ENCODE data around the gene TSHZ1. TPM values are rescaled to one million over a fixed set of nuclear protein-coding genes. Genes with fewer than 3 reads are reported as not detected.

Gene TSHZ1
- total RNA-seq, 2 experiments from 2014 or later, result 23.7 to 25.2 TPM

- peaks cover 4% of the 10 kb centered on the region for H3K27me3 Mint-ChIP-seq
- H3K9me3 Mint-ChIP-seq, result no peaks in the 10 kb centered on the region
- H3K4me3 Mint-ChIP-seq, result no peak overlapping the region
- no peak overlapping the region for H3K27ac Mint-ChIP-seq
- no peak for ATAC-seq (ENCODE audit: low read depth)
- peaks cover 14% of the 10 kb centered on the region for H3K36me3 Mint-ChIP-seq
- peaks cover 9% of the 10 kb centered on the region for H3K4me1 Mint-ChIP-seq
- POLR2A ChIA-PET, result no interaction called here
- DNase-seq, result no peak
Observed at GRCh38 chr18:75200071-75200470, 10.5 kb upstream of the TSHZ1 start.

DNA sequence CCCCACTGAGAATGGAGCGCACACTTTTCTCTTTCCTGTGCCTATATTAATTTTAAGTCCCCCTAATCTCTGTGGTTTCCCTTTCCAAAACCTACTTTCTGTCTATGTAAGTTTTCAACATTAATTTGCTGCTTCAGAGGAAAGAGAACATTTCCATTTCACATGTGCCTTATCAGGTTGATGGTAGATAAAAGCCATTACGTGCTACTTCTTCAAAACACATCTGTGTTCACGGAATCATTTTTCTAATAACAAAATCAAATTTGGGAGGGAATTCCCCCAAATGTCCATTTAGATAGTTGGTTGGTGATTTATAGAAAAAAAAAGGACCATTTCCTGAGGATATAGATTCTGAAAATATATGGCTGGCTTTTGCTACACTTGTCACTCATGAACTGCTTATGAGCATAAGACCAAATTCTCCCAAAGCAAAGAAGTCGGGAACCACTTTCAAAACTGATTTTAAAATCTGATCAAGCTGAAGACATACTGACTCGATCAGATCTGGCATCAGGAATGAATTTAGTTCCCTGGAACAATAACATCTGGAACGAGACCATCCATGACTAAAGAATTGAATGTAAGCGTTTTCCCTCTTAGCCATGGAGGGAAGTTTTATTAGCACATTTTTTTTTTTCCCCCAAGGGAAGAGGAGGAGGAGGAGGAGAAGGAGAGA is 9.9 kb upstream of the TSHZ1 start:
- peaks cover 15% of the 10 kb centered on the region for H3K4me1 Mint-ChIP-seq
- H3K4me3 Mint-ChIP-seq, result no peak overlapping the region
- peaks cover 10% of the 10 kb centered on the region for H3K27me3 Mint-ChIP-seq
- no peaks in the 10 kb centered on the region for H3K9me3 Mint-ChIP-seq
- no peak for DNase-seq
- peaks cover 14% of the 10 kb centered on the region for H3K36me3 Mint-ChIP-seq
- POLR2A ChIA-PET, result interaction anchor here (0.7 kb wide), 1 partner anchor 996 kb away, joined by 4 read pairs; no protein-coding TSS in a partner anchor
- H3K27ac Mint-ChIP-seq, result no peak overlapping the region
- ATAC-seq (ENCODE audit: low read depth), result no peak

- Mint-ChIP-seq H3K27me3 (peaks cover 19% of the 10 kb centered on the region), H3K4me1 (peaks cover 23% of the 10 kb centered on the region), H3K27ac (no peak overlapping the region), H3K36me3 (peaks cover 15% of the 10 kb centered on the region), H3K9me3 (no peaks in the 10 kb centered on the region), H3K4me3 (no peak overlapping the region)
- ATAC-seq (ENCODE audit: low read depth), result no peak
- no peak for DNase-seq
- POLR2A ChIA-PET, result interaction anchor here (0.7 kb wide), 2 partner anchors 47 to 997 kb away, joined by 4 read pairs; no protein-coding TSS in a partner anchor
Observed at GRCh38 chr18:75201282-75202270, 9.0 kb upstream of the TSHZ1 start.

DNA sequence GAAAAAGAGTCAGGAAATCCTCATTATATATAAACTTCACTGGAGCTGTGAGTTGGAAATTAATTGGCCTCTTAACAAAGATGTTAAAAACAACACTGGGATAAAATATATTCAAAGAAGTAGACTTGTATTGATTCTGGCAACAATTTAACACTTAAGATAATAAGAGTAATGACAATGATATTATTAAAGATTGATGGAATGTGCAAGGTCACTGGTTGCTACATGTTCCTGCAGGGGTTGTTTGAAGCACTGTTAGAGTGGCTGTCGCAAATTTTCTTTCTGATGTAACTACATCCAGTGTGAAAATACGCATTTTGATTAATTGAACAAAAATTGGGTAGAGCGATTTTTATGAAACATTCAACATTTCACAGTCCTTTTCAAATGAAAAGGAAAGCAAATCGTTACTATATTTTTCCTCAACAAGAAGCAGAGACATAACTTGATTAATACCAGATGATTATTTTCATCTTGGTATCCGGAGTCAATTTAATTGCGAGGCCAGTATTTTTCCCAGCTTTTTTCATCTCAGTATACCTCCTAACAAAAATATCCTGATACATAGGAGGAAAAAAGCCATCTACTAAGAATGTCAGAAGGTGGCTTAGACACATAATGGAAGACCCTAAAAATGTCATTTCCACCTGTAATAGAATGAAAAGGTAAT is 7.8 kb upstream of the TSHZ1 start:
- H3K36me3 Mint-ChIP-seq, result peaks cover 18% of the 10 kb centered on the region
- H3K27ac Mint-ChIP-seq, result no peak overlapping the region
- ATAC-seq (ENCODE audit: low read depth), result no peak
- no peak for DNase-seq
- H3K4me1 Mint-ChIP-seq, result peaks cover 32% of the 10 kb centered on the region
- no peak overlapping the region for H3K4me3 Mint-ChIP-seq
- H3K27me3 Mint-ChIP-seq, result peaks cover 29% of the 10 kb centered on the region
- POLR2A ChIA-PET, result interaction anchor here (0.7 kb wide), 1 partner anchor 45 kb away, joined by 4 read pairs; no protein-coding TSS in a partner anchor
- H3K9me3 Mint-ChIP-seq, result no peaks in the 10 kb centered on the region

GRCh38 chr18:75203416-75204268 is 7.0 kb upstream of the TSHZ1 start:
- POLR2A ChIA-PET, result no interaction called here
- Mint-ChIP-seq H3K27me3 (peaks cover 33% of the 10 kb centered on the region), H3K9me3 (no peaks in the 10 kb centered on the region), H3K36me3 (peaks cover 18% of the 10 kb centered on the region), H3K4me1 (peaks cover 27% of the 10 kb centered on the region), H3K27ac (no peak overlapping the region), H3K4me3 (no peak overlapping the region)
- ATAC-seq (ENCODE audit: low read depth) (no peak), DNase-seq (no peak)

GRCh38 chr18:75204269-75204731 is 6.3 kb upstream of the TSHZ1 start:
- POLR2A ChIA-PET, result no interaction called here
- H3K27me3 Mint-ChIP-seq, result peaks cover 33% of the 10 kb centered on the region
- peaks cover 27% of the 10 kb centered on the region for H3K4me1 Mint-ChIP-seq
- H3K9me3 Mint-ChIP-seq, result no peaks in the 10 kb centered on the region
- no peak overlapping the region for H3K27ac Mint-ChIP-seq
- DNase-seq, result no peak
- no peak overlapping the region for H3K4me3 Mint-ChIP-seq
- ATAC-seq (ENCODE audit: low read depth), result no peak
- H3K36me3 Mint-ChIP-seq, result peaks cover 18% of the 10 kb centered on the region

DNA sequence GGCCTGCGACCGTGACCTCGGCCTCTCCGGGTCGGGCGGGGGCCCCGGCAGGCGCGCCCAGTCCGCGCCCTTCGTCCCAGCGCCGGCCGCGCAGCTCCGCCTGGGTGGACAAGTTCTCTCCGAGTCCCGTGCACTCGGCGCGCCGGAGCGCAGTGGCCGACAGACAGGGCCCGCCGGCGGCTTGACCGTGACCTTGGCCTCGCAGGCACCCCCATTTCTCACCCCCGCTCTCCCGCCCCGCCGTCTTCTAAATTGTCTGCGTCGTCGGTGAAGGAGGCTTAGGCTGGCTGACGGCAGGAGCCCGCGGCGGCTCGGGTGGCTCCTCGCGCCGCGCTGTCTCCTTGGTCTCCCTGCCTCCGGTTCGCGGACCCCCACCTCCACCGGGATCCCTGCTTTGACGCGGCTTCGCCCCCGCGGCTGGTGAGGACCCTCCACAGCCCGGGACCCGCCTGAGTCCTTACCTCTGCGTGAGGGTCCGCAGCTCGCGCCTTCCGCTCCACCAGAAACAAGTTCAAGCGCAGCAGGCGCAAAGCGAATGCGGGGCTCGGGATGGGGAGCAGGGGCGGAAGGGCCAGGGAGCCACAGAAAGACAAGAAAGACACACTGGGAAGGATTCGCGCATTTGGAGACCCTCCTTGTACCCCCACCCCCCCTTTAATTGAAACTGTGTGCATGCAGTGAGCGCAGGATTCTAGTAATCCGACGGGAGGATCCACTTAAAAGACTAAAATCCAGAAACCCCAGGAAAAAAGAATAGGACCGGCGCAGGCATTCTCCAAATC is 5.7 kb upstream of the TSHZ1 start:
- Mint-ChIP-seq H3K4me1 (peaks cover 30% of the 10 kb centered on the region), H3K4me3 (peak overlapping the region; percentile 55), H3K27ac (no peak overlapping the region), H3K9me3 (no peaks in the 10 kb centered on the region), H3K36me3 (peaks cover 15% of the 10 kb centered on the region), H3K27me3 (peaks cover 33% of the 10 kb centered on the region)
- DNase-seq (peak; percentile 44), ATAC-seq (ENCODE audit: low read depth) (no peak)
- POLR2A ChIA-PET, result no interaction called here

DNA sequence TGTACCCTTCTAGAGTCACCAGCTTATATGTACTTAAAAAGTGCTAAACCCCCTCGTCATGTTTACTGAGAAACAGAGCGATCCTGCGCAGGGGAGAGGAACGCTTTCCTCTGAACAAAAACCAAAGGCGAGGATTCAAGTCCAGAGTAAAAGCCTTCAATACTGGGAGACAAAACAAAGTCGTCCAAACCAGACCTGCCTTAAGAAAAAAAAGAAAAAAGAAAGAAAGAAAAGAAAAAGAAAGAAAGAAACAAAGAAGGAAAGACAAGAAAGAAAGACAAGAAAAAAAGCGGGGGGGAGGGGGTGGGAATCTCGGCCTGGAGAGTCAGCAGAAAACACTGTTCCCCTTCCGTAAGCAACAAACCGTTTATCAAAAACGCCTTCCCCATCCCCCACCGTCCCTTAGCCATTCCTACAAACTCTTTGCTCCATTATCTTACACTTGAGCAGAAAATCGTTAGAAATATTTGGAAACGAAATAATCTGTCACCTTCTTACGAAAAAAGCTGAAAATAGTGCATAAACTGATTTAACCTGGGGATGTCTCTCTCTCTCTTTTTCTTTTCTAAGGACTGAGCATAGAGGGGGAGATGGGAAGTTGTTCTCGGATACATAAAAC is 5.0 kb upstream of the TSHZ1 start:
- peaks cover 32% of the 10 kb centered on the region for H3K4me1 Mint-ChIP-seq
- no peaks in the 10 kb centered on the region for H3K9me3 Mint-ChIP-seq
- H3K27me3 Mint-ChIP-seq, result peaks cover 33% of the 10 kb centered on the region
- ATAC-seq (ENCODE audit: low read depth), result no peak
- DNase-seq, result no peak
- peak overlapping the region; percentile 55 for H3K4me3 Mint-ChIP-seq
- H3K36me3 Mint-ChIP-seq, result peaks cover 15% of the 10 kb centered on the region
- POLR2A ChIA-PET, result no interaction called here
- no peak overlapping the region for H3K27ac Mint-ChIP-seq

- no peak for DNase-seq
- Mint-ChIP-seq H3K4me3 (peak overlapping the region; percentile 94), H3K27ac (no peak overlapping the region), H3K9me3 (no peaks in the 10 kb centered on the region), H3K4me1 (peaks cover 31% of the 10 kb centered on the region), H3K36me3 (peaks cover 9% of the 10 kb centered on the region), H3K27me3 (peaks cover 33% of the 10 kb centered on the region)
- no peak for ATAC-seq (ENCODE audit: low read depth)
- POLR2A ChIA-PET, result no interaction called here
Observed at GRCh38 chr18:75206452-75207309, 3.9 kb upstream of the TSHZ1 start.

- peaks cover 33% of the 10 kb centered on the region for H3K27me3 Mint-ChIP-seq
- peaks cover 34% of the 10 kb centered on the region for H3K4me1 Mint-ChIP-seq
- H3K9me3 Mint-ChIP-seq, result no peaks in the 10 kb centered on the region
- ATAC-seq (ENCODE audit: low read depth) (no peak), DNase-seq (peak; percentile 62)
- peaks cover 9% of the 10 kb centered on the region for H3K36me3 Mint-ChIP-seq
- peak overlapping the region; percentile 94 for H3K4me3 Mint-ChIP-seq
- H3K27ac Mint-ChIP-seq, result peak overlapping the region; percentile 87
- POLR2A ChIA-PET, result interaction anchor here (2.0 kb wide), 1 partner anchor 41 kb away, joined by 9 read pairs; no protein-coding TSS in a partner anchor
Observed at GRCh38 chr18:75207310-75208154, 3.1 kb upstream of the TSHZ1 start.
